HG02763 (cell line): ENCODE measurements around the gene LGI4.
"Not testable (repeated sequence)": the region's sequence is repeated elsewhere in the genome, so short reads cannot be mapped to it uniquely, and the experiment has no call there.

Source experiments
- ATAC-seq: cut with Tn5 transposase; IDR thresholded peaks from one replicate; pipeline ENCODE4 v1.9.1; 2021; ENCODE audit warnings: mild to moderate bottlenecking, moderate library complexity; ENCODE audit not compliant: unreplicated experiment

LGI4 gene

DNA sequence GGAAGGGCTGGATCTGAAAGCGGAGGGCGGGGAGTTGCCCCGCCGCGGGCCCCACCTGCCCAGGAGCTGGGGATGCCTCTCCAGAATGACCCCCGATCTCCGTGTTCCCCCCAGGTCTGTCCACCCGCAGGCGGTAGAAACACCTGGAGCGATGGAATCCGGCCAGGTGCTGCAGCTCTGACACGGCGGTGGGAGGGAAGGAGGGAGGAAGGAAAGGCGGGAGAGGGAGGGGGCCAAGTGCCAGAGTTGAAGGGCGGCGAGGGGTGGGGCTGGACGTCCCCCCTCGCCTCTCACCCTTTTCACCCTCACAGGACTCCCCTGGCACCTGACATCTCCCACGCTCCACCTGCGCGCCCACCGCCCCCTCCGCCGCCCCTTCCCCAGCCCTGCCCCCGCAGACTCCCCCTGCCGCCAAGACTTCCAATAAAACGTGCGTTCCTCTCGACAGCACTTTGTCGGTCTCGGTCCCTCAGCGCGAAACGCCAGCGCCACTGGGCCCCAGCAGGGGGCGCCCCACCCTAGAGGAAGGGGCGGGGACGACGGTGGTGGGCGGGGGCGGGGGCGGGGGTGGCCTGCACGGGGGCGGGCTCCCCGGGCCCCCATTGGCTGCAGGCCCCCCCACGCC lies 7.9 kb upstream of the LGI4 start:
- no peak for ATAC-seq

DNA sequence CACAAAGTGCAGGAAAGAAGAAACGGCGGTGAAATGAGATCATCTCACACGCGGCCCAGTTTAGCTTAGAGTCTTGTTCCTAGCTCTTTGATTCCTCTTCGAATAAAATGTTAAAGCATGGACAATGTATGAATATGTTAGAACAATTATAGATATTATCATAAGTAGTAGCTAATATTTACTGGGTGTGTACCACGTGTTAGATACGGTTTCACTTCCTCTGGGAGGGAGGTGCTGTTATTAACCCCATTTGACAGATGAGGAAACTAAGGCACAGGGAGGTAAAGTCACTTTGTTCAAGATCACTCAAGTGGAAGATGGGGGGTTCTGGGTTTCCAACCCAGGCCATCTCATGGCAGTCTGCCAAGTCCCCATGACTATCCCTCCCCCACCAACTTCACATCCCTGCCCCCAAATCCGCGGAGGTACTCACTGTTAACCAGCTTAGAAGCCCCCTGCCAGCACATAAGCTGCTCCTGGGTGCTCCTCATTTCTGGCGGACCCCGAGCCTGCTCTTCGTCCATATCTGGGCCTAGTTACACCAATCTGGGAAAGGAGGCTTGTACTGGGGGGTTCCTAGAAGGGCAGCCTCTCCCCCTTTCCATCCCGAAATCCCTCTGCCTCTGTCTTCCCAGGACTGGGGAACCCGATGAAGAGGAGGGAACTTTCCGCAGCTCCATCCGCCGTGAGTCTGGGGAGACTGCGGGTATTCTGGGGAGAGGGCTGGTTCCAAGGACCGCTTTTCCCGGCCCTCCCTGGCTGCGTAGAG lies 7.2 kb upstream of the LGI4 start:
- no peak for ATAC-seq

DNA sequence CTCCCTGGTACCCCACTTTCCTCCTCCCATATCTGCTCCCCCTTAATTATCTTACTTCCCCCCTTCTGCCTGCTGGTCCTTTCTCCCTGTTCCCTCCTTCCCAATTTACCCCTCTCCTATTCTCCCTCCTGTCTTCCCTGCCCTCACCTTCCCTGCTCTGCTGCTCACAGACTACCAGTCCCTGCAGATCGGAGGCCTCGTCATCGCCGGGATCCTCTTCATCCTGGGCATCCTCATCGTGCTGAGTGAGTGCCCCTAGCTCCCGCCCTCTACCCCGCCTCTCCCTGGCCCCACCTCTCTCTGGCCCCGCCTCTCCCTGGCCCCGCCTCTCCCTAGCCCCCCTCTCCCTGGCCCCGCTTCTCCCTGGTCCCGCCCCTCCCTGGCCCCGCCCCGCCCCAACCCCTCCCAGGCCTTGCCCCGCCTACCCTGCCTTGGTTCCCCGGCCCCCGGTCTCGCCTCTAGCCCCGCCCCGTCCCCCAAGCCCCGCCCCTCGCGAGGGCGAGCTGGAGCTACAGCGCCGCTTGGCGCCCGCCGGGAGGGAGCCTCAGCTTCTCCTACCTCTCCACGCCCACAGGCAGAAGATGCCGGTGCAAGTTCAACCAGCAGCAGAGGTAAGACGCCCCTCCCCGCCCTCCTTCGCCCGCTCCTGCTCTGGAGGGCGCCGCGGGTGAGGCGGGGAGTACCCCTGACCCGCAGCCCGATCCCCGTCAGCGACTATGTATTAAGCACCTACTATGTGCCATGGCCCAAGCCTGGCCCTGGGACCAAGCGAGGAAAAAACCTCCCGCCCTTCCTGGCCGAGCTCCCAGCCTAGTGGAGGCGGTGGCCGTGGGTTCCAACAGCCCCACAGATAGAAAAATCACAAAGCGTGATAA lies 6.3 kb upstream of the LGI4 start:
- peak; percentile 50 for ATAC-seq

DNA sequence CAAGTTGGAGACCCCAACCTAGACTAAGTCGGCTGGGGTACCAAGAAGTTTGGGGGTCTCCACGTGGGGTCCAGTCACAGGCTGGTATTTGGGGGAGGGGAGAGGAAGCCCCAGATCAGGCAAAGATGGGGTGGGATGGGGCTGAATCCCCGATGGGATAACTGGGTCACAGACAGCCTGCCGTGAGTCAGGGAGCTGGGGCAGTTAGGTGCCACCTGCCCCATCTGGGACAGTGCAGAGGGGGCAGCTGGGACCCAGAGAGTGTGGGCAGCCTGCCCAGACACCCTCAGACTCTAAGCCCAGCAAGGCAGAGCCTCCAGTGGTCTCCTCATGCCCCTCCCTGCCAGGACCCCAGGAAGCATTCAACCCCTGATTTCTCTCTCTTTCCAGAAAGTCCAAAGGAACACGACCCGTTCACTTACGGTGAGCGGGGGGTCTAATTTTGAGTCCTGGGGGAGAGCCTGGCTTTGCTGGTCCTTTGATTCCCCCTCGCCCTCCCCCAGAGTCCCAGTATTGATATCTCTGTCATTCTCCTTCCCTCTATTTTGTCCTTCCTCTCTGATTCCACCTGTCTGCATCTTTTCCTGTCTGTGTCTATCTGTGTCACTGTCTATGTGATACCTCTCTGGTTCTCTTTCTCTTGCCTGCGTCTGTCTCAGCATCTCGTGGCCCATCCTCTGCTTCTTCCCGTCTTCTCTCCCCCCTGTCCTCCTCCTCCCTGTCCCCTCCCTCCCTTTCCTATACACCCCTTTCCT lies 5.5 kb upstream of the LGI4 start:
- no peak for ATAC-seq

DNA sequence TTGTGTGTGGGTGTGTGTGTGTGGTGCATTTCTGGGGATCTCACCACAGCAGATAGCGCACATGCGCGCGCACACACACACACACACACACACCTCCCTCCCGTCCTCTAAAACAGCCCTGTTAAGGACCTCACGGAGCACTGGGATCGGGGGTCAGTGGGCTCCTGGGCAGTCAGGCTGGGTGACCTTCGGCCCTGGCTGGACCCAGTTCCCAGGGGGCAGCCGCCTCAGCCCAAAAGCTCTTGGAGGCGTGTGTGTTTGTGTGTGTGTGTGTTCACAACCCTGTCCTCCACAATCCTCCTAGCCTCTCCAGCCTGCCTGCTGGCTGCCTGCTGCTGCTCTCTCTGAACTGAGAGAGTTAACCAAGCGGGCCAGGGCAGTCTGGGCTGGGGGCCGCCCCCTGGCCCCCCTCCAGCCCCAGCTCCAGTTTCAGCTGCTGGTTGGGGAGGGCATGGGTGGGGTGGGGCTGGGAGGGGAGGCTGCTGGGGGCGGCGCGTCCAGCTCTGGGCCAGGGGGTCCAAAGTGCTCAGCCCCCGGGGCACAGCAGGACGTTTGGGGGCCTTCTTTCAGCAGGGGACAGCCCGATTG lies 3.5 kb upstream of the LGI4 start, which contains the start of gene FXYD1:
Gene FXYD1, plus strand, starts transcription at position 520 of the 588 bp plus-strand sequence. CDS start 1,256 bp downstream, outside the sequence.
- no peak for ATAC-seq

DNA sequence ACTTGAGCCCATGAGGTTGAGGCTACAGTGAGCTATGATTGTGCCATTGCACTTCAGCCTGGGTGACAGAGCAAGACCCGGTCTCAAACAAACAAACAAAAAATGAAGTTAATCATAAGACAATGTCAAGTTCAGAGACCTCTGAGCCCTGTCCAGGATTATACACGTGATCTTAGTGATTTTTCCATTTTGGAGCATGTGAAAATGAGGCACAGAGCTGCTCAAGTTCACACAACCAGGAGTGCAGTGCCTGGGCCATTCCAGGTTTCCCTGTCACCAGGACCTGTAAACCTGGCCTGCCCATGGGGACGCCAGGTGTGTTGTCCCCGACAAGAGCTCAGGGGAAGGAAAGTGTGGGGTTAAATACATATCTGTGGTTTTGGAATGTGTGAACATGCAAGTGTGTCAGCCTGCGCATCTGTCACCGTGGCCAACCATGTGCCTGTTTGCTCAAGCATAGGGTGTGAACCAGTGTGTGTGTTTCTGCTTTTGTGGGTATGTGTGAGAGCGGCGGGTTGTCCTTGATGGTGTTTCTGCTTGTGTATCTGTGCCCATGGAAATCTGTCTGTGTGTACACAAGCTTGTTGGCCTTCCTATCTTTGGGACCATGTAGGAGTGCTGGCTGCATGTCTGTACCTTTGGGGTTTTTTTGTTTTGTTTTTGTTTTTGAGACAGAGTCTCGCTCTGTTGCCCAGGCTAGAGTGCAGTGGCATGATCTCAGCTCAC lies 2.3 kb upstream of the LGI4 start:
- no peak for ATAC-seq

DNA sequence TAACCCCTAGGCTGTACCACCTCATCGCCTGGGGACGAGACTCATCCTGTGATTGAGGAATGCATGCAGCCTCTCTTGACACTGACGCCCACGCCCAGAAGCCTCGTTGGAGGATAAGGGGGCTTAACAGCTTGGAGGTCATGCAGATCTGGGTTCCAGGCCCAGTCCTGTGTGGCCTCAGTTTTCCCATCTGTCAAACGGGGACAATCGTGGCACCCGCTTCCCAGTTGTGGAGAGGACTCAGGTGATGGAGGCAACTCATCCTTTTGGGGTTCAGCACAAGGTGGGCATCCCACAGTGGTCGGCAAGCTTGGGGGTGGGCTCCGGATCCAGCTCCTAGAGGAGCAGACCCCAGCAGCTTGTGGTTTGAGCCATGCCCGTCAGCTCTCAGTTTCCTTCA lies 1.4 kb upstream of the LGI4 start:
- ATAC-seq, result no peak

DNA sequence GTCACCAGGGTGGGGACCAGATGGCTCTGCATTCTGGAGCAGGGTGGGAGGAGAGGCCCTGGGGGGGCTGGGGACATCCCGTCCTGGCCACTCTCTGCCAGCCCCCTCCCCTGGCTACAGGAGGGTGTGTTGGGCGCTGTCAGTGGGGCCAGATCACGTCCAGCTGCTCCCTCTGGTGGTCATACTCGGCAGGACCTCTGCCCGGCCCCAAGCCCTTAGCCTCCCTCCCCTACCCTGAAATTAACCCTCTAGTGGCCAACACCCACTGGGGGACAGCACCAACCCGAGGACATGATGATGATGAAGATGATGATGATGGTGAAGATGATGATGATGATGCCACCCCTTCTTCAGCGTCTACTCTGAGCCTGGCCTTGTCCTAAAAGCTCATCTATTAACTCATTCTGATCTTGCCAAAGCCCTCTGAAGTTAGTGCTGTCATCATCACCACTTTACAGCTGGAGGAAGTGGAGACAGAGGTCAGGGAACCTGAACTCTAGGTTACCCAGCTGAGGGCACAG lies 590 bp upstream of the LGI4 start:
- no peak for ATAC-seq

DNA sequence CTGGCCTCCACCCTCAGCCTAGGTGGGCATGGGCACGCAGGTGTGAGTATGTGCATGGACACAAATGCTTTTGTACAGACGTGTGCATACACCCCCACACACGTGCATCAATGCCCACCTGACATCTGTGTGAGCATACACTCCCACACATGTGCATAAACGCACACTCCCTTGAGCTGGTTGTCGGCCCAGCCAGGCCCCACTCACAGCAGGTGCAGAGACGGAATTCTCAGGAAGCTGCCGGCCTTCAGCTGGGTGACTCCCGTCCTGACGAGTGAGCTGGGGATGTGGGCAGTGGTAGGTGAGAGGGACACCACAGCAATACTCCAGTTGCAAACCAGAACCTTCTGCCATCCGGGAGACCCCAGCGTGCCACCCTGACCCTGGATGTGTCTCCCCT lies 1.0 kb downstream of the LGI4 start:
- ATAC-seq, result no peak

DNA sequence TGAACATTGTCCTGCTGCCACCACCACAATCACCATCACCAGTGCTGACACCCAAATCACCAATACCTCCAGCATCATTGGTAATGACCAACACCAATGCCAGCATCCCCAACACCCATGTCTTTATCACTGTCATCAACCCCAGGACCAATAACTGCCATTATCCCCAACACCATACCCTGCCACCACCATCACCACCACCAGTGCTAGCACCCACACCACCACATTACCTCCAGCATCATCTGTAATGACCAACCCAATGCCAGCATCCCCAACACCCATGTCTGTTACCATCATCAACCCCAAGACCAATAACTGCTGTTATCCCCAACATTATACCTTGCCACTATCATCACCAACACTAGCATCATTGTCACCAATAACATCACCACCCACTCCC lies 2.6 kb downstream of the LGI4 start:
- no peak for ATAC-seq

DNA sequence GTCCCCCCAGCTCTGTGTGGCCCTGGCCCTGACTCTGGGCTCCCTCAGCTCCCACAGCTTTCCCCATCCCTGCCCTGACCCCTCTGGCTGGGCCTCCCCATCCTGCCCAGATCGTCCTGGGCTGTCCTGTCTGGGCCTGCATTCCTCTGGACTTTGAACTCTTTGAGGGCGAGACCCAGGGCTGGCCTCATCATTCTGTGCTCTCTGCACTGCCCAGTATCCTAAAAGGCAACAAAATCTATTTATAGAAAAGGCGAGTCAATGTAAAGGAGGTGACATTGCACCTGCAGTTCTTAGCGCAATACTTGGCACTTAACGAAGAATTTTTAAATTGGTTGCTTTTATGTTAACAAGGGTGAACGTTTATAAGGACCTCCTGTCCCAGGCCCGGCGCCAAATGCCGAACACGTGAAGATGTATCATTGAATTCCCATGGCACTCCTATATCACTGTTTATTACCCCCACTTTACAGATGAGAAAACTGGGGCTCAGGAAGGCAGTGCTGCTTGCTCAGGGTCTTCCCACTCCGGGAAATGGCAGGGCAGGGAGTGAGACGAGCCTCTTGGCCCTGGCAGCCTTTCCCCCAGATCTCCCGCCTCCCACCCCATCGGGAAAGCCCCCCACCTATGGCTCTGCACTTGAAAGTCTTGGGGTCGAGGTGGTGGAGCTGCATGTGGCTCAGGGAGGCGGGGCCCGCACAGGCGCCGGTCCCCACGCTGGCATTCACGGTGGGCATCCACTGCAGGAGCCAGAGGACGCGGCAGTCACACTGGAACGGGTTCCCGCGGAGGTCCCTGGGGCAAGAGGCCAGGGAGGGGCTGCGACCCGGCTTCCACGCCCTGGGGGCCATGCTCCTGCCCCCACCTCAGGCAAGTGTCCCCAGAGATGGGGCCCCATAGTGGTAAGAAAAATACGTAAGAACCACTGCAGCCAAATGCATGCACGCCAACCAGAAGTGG lies 3.8 kb downstream of the LGI4 start:
- ATAC-seq, result no peak

DNA sequence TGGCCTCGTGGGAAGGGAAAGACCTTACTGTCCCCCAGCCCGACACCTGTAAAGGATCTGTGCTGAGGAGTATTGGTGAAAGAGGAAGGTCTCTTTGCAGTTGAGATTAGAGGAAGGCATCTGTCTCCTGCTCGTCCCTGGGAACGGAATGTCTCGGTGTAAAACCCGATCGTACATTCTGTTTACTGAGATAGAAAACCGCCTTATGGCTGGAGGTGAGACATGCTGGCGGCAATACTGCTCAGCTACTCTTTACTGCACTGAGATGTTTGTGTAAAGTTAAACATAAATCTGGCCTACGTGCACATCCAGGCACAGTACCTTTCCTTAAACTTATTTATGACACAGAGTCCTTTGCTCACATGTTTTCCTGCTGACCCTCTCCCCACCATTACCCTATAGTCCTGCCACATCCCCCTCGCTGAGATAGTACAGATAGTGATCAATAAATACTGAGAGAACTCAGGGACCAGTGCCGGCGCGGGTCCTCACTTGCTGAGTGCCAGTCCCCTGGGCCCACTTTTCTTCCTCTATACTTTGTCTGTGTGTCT lies 5.1 kb downstream of the LGI4 start:
- ATAC-seq, result not testable (repeated sequence)

DNA sequence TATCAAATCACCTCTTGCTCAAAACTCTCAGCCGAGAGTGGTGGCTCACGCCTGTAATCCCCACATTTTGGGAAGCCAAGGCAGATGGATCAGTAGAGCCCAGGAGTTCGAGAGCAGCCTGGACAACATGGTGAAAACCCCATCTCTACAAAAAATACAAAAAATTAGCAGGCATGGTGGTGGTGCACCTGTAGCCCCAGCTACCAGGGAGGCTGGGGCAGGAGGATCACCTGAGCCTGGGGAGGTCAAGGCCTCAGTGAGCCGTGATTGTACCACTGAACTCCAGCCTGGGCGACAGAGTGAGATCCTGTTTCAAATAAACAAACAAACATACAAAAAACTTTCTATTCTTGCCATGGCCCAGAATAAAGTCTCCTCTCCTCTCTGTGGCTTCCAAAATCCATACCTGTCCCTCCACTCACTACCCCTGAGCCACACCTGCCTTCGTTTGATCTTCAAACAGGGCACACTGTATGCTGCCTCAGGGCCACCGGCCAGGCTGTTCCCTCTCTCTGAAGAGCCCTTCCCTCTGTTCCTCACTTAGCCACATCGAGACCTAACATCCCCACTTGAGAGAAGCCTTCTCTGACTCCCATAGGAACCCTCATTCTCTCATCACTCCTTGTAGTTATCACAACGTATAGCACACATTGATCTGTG lies 6.3 kb downstream of the LGI4 start:
- ATAC-seq, result no peak

DNA sequence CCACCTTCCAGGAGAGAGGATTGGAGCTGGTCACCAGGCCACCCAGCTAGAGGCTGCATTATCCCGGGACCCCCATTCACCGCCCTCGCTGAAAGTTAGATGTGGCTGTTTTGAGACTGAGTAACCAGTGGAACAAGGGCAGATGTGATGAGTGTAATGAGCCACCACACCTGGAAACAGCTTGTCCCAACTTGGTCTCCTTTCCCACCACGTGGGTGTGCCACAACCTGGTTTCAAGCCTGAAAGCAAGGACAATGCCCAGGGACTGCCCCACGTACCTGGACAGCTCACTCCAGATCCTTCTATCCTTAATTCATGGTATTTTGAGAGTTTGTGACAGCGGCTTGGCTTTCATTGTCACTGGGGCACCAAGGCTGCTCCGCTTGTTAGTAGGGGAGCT lies 7.0 kb downstream of the LGI4 start:
- no peak for ATAC-seq

DNA sequence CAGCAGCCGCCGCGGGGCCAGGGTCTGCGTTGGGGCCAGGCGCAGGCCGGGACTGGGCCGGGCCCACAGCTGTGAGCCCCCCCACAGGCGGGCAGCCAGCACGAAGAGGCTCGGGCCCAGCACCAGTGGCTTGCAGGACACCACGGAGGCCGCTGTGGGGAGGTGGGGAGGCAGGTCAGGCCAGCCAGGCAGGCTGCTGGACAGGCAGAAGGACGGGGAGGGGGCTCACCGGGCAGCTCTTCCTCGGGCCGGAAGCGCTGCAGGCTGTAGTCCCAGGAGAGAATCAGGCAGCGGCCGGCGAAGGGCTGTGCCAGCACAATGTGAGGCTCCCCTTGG lies 8.3 kb downstream of the LGI4 start:
- ATAC-seq, result no peak

DNA sequence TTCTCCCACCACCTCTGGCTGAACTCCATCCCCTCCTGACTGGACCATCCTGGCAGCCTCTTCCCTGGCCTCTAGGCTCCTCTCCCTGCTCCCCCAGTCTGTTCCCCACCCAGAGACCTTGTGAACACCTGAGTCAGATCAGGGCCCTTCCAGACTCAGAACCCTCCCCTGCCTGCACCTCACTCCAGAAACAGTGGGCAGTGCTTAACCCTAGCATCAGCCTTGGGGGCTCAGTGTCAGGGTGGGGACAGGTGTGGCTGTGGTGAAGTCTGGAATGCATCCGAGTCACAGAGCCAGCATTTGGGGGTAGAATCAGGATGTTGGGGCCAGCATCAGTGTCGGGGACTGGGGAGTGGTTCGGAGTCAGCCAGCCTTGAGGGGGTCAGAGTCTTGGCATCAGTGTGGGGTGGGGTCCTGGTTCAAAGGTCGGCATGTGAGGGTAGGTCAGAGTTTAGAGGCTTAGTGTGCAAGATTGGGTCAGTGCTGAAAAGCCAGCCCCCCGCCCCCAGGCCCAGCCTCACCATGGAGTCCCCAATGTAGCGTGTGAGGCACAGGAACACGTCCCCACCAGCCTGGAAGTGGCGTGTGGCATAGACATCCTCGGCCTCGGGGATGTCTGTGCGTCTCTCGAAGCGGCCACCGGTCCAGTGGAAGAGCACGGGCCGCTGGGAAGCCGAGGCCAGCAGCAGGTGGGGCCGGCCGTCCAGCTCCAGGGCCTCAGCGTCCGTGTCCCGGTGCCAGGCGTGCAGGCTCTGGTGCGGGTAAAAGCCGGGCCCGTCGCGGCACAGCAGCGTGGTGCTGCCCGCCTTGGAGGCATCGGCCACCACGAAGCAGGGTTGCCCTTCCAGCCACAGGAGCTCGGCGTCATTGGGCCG lies 8.9 kb downstream of the LGI4 start:
- no peak for ATAC-seq

DNA sequence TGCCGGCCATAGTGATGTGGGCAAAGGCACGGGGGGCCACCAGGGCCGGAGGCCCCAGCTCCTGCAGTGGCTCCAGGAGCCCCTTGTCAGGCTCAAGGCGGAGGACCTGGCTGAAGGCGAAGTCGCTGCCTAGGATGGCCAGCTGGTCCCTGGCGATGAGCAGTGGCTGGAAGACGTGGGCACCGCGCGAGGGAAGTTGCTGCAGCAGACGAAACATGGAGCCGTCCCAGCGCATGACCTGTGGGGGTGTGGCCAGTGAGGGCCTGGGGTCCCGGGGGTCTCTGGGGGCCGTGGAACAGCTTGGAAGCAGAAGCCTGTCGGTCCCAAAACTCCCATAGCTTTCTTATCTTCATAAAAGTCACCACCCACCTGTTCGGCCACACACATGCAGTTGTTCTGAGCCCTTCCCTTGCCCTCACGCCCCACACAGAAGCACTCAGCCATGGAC lies 9.6 kb downstream of the LGI4 start:
- ATAC-seq, result no peak
